ENCODE data around the gene PMM1.

DNA sequence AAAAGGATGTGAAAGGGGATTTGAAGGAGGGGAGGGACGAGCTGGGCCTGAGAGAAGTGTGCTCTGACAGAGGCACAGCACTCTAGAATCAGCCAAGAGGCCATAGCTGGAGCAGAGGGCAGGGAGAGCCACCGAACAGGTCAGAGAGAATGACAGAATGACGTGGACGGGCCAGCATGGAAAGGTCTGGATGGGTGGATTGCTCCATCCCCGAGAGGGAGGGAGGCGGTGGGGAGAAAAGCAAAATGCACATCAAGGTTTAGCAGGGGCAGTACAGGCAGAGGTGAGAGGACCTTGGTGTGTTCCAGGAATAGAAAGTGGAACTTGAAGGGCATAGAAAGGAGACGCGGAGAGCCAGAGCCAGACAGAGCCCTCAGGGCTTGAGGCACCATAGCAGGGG, 6.9 kb downstream of the PMM1 start:
- no peak for TF ChIP-seq RFX5 (IDR thresholded peaks at IDR 0.05)
- TF ChIP-seq, protein P1, sequence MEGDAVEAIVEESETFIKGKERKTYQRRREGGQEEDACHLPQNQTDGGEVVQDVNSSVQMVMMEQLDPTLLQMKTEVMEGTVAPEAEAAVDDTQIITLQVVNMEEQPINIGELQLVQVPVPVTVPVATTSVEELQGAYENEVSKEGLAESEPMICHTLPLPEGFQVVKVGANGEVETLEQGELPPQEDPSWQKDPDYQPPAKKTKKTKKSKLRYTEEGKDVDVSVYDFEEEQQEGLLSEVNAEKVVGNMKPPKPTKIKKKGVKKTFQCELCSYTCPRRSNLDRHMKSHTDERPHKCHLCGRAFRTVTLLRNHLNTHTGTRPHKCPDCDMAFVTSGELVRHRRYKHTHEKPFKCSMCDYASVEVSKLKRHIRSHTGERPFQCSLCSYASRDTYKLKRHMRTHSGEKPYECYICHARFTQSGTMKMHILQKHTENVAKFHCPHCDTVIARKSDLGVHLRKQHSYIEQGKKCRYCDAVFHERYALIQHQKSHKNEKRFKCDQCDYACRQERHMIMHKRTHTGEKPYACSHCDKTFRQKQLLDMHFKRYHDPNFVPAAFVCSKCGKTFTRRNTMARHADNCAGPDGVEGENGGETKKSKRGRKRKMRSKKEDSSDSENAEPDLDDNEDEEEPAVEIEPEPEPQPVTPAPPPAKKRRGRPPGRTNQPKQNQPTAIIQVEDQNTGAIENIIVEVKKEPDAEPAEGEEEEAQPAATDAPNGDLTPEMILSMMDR (IDR thresholded peaks at IDR 0.05): no peak
- no peak for TF ChIP-seq EP300 (IDR thresholded peaks at IDR 0.05)
- TF ChIP-seq KDM1A (IDR thresholded peaks at IDR 0.05; ENCODE audit: low read depth): no peak
